Gastrocnemius medialis (tissue), 4 donors: ENCODE data around the gene IRS1. TPM values are rescaled to one million over a fixed set of nuclear protein-coding genes. Genes with fewer than 3 reads are reported as not detected.

Source experiments
- ATAC-seq, 2 donors: fragments of 150-250 bp; one replicate each; pipeline ENCODE4 v1.9.1; 2016
- DNase-seq, 2 donors: peaks; one replicate each; pipeline ENCODE4 v3.0.0-alpha.2; 2019
- H3K27ac ChIP-seq, 4 donors: fragments of 200-600 bp; sonication (generic); 1 replicate in 1 of 4; 2 replicates in 3 of 4; pipeline ENCODE4 v1.5.1; 2016 to 2018; ENCODE audit warnings: mild to moderate bottlenecking in 2 of 4, moderate library complexity in 1 of 4
- H3K27me3 ChIP-seq, 3 donors: fragments of 200-600 bp; sonication (generic) in 2 of 3; 1 replicate in 1 of 3; 2 replicates in 2 of 3; pipeline versions ENCODE4 v1.5.1 to v1.6.0; 2016 to 2019; ENCODE audit warnings: mild to moderate bottlenecking in 1 of 3, moderate library complexity in 1 of 3
- H3K36me3 ChIP-seq, 2 donors: fragments of 200-600 bp; sonication (generic) in 1 of 2; one replicate each; pipeline ENCODE4 v1.5.1; 2017 to 2018
- H3K4me1 ChIP-seq, 2 donors: fragments of 200-600 bp; sonication (generic) in 1 of 2; one replicate each; pipeline ENCODE4 v1.5.1; 2016 to 2017; ENCODE audit warnings: mild to moderate bottlenecking in 2 of 2
- H3K4me3 ChIP-seq, 4 donors: fragments of 200-600 bp; sonication (generic) in 3 of 4; 1 replicate in 1 of 4; 2 replicates in 3 of 4; pipeline ENCODE4 v1.5.1; 2016 to 2019; ENCODE audit warnings: mild to moderate bottlenecking in 2 of 4
- H3K9me3 ChIP-seq, 3 donors: fragments of 200-600 bp; sonication (generic) in 2 of 3; 1 replicate in 1 of 3; 2 replicates in 2 of 3; pipeline ENCODE4 v1.5.1; 2016 to 2019
- POLR2A ChIP-seq, 2 donors: fragments of 450-650 bp; IDR thresholded peaks; one replicate each; pipeline ENCODE4 v1.6.1; 2017; ENCODE audit warnings: antibody characterized with exemption in 2 of 2, mild to moderate bottlenecking in 2 of 2, moderate library complexity in 2 of 2
- in situ Hi-C, 4 donors: fragments of 200-750 bp; cut with MboI; loops; one replicate each; pipeline versions ENCODE4 v1.15.0 to v1.8.0; 2017; ENCODE audit warnings: low sequenced_read_pairs in 4 of 4
- intact Hi-C: fragments of 100-400 bp; cut with DNase I; formaldehyde crosslinking; loops from one replicate; pipeline ENCODE4 v1.15.1; 2023; ENCODE audit warnings: low total_unique reads
- total RNA-seq, 4 donors: library from RNA; depleted of rRNA; stranded (reverse); fragments of >200 nt; gene quantifications; one replicate each; pipeline versions ENCODE4 v1.1.0 to v1.2.3, GENCODE V29; 2016
- TF ChIP-seq, protein P1 (sequence below), 5 experiments: fragments of 450-650 bp in 3 of 5; fragments of 200-600 bp in 2 of 5; sonication (generic) in 2 of 5; IDR thresholded peaks in 4 of 5; conservative IDR thresholded peaks in 1 of 5; 1 replicate in 4 of 5; 2 replicates in 1 of 5; pipeline ENCODE4 v1.5.1; 2016 to 2019; ENCODE audit warnings: antibody characterized with exemption in 5 of 5, mild to moderate bottlenecking in 3 of 5, moderate library complexity in 3 of 5

Gene IRS1
- total RNA-seq, 4 donors from 2014 or later: 2.2 to 71.1 (median 6.3) TPM

DNA sequence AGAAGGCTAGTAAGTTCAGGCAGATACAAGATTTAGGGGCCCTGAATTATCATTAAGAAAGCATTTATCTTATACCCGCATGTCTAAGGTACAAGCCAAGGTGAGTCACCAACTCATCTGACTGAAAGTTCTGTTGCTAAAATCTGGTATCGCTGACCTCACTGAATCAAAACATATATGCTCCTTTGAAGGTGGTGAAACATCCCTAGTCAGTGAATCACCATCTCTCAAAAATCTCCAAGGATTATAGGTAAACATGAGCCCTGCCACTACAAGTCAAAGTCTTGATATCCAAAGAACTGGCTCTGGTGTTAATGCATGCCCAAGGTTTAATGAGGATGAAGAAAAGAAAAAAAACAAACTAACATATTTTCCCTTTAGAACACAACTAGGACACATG lies 43.5 kb downstream of the IRS1 start:
- TF ChIP-seq, protein P1, sequence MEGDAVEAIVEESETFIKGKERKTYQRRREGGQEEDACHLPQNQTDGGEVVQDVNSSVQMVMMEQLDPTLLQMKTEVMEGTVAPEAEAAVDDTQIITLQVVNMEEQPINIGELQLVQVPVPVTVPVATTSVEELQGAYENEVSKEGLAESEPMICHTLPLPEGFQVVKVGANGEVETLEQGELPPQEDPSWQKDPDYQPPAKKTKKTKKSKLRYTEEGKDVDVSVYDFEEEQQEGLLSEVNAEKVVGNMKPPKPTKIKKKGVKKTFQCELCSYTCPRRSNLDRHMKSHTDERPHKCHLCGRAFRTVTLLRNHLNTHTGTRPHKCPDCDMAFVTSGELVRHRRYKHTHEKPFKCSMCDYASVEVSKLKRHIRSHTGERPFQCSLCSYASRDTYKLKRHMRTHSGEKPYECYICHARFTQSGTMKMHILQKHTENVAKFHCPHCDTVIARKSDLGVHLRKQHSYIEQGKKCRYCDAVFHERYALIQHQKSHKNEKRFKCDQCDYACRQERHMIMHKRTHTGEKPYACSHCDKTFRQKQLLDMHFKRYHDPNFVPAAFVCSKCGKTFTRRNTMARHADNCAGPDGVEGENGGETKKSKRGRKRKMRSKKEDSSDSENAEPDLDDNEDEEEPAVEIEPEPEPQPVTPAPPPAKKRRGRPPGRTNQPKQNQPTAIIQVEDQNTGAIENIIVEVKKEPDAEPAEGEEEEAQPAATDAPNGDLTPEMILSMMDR (IDR thresholded peaks at IDR 0.05 in 4 of 5, conservative IDR thresholded peaks at IDR 0.05 in 1 of 5): no peak
- TF ChIP-seq POLR2A (IDR thresholded peaks at IDR 0.05): no peak
- DNase-seq (no peak), ATAC-seq (peak in 1 of 2 donors; percentile 29)
- in situ Hi-C loops: no loop called here
- no peak overlapping the region for H3K4me3 ChIP-seq
- H3K9me3 ChIP-seq: no peaks in the 10 kb centered on the region
- H3K4me1 ChIP-seq: peaks cover 49 to 78% of the 10 kb centered on the region in 2 donors
- no peaks in the 10 kb centered on the region for H3K36me3 ChIP-seq
- peak overlapping the region; percentile 83 to 94 (median 92) for H3K27ac ChIP-seq
- intact Hi-C loops: loop anchor here (5.0 kb wide), 1 partner anchor 36 kb away; no protein-coding TSS in a partner anchor
- no peaks in the 10 kb centered on the region for H3K27me3 ChIP-seq

DNA sequence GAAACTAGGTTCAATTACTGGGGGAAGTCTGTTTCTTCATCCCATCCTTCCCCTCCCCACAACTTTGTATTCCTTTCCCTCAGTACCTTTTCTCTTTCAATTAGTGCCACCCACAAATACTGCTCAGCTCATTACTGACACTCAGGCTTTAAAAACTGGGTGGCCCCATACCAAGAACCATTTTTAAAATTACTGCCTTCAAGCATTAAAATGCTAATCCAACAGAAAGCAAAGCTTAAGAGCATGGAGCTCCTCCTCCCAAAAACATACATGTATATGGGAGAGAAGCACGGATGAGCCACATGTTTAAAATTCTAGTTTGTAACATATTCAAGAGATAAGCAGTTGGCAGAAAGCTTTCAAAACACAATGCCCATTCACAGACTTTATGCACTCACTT lies 44.0 kb downstream of the IRS1 start:
- in situ Hi-C loops (no loop called here), intact Hi-C loops (loop anchor here (5.0 kb wide), 1 partner anchor 37 kb away; no protein-coding TSS in a partner anchor)
- H3K36me3 ChIP-seq: no peaks in the 10 kb centered on the region
- H3K27me3 ChIP-seq: no peaks in the 10 kb centered on the region
- H3K9me3 ChIP-seq: no peaks in the 10 kb centered on the region
- H3K27ac ChIP-seq: peak overlapping the region; percentile 83 to 94 (median 92)
- no peak for TF ChIP-seq POLR2A (IDR thresholded peaks at IDR 0.05)
- TF ChIP-seq, protein P1 (IDR thresholded peaks at IDR 0.05 in 4 of 5, conservative IDR thresholded peaks at IDR 0.05 in 1 of 5): no peak
- peak overlapping the region in 3 of 4 donors; percentile 29 to 41 (median 36) for H3K4me3 ChIP-seq
- peaks cover 44 to 73% of the 10 kb centered on the region in 2 donors for H3K4me1 ChIP-seq
- no peak for DNase-seq
- ATAC-seq: peak in 1 of 2 donors; percentile 8

DNA sequence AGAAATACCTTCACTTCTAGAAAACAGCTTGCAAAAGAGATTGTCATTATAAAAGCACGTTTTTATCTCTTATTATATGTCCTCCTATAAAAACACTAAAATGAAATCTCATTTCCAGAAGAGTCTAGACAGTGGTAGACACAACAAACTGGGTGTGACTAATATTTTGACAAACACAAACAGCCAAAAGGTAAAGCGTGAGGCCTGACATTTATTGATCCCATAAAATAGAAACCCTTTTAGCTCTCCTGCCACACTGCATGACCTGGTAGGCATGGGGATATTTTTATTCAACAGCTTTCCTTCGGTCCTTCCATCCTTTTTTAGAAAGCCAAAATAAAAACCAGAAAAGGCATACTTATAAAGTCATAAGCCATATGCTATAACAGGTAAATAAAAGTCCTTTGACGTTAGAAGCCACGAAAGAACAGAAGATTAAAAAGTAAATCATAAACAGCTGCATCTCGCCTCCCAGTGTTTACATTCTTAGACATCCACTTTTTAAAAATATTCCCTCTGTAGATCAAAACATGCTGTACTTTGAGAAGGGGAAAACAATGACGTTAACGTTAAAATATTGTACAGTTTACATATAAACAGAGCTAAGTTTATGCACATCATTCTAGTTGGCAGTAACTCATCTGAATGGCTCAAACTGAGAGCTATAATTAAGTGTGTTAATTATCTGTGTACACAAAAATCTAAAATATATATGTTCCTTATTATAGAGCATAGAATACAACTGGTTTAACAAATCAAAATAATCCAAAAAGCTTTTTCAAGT lies 44.6 kb downstream of the IRS1 start:
- Histone ChIP-seq H3K27ac (peak overlapping the region; percentile 83 to 94 (median 92)), H3K36me3 (no peaks in the 10 kb centered on the region), H3K4me1 (peaks cover 38 to 67% of the 10 kb centered on the region in 2 donors), H3K27me3 (no peaks in the 10 kb centered on the region), H3K4me3 (peak overlapping the region; percentile 18 to 41 (median 32)), H3K9me3 (no peaks in the 10 kb centered on the region)
- no peak for DNase-seq
- intact Hi-C loops: loop anchor here (5.0 kb wide), 1 partner anchor 37 kb away; no protein-coding TSS in a partner anchor
- TF ChIP-seq POLR2A (IDR thresholded peaks at IDR 0.05): no peak
- TF ChIP-seq, protein P1 (IDR thresholded peaks at IDR 0.05 in 4 of 5, conservative IDR thresholded peaks at IDR 0.05 in 1 of 5): no peak
- in situ Hi-C loops: no loop called here
- ATAC-seq: peak; percentile 10 to 21

DNA sequence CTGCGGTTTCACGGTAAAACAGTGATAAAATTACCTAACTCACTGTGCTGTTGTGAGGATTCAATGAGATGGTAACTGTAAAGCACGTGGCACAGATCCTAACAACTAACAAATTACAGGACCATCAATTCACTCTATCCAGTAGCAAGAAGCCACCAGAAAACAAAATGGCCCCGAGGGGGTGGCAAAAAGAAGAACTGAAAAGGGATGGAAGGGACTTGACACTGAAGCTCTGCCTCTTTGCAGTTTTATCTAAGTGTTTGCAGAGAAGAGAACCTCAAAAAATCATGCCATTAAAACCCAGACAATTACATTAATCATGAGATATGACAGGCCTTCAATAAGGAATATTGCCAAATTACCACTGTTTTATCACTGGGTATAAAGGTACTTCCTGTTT lies 46.7 kb downstream of the IRS1 start:
- no peak overlapping the region for H3K4me3 ChIP-seq
- H3K9me3 ChIP-seq: no peaks in the 10 kb centered on the region
- in situ Hi-C loops (no loop called here), intact Hi-C loops (no loop called here)
- TF ChIP-seq, protein P1 (IDR thresholded peaks at IDR 0.05 in 4 of 5, conservative IDR thresholded peaks at IDR 0.05 in 1 of 5): no peak
- no peak for TF ChIP-seq POLR2A (IDR thresholded peaks at IDR 0.05)
- no peaks in the 10 kb centered on the region for H3K27me3 ChIP-seq
- peak overlapping the region; percentile 83 to 94 (median 92) for H3K27ac ChIP-seq
- H3K4me1 ChIP-seq: peaks cover 16 to 55% of the 10 kb centered on the region in 2 donors
- ATAC-seq (no peak), DNase-seq (no peak)
- H3K36me3 ChIP-seq: no peaks in the 10 kb centered on the region
